HEK293 (cell line): Measurements from ENCODE around the gene REC8.

Experiments used
- CTCF ChIA-PET: fragments of 350-600 bp; formaldehyde crosslinking; extraction: SDS; loops from one replicate; lab custom pipeline; 2021; ENCODE audit warnings: antibody characterized with exemption; lab: Yijun Ruan, JAX
- POLR2A ChIA-PET: fragments of 300-600 bp; formaldehyde crosslinking; extraction: SDS; loops from one replicate; lab custom pipeline; 2020; ENCODE audit warnings: antibody characterized with exemption, inconsistent platforms; lab: Yijun Ruan, JAX
- H3K27ac ChIP-seq: fragments of 200-500 bp; sonication (Bioruptor generic); 2 replicates; pipeline ENCODE4 v1.5.1; 2014; ENCODE audit warnings: low read depth, low read length, control low read depth, inconsistent platforms; ENCODE audit errors: extremely low read depth
- H3K36me3 ChIP-seq, 2 experiments: fragments of 200-500 bp in 1 of 2; sonication (Bioruptor generic) in 1 of 2; 1 replicate in 1 of 2; 2 replicates in 1 of 2; pipeline ENCODE4 v1.5.1; 2014 to 2017; ENCODE audit warnings: inconsistent platforms in 2 of 2, low read length in 2 of 2; ENCODE audit not compliant: control insufficient read depth in 2 of 2, insufficient read depth in 1 of 2
- H3K4me1 ChIP-seq: fragments of 200-500 bp; sonication (Bioruptor generic); 2 replicates; pipeline ENCODE4 v1.5.1; 2014; ENCODE audit warnings: mild to moderate bottlenecking, low read length, inconsistent platforms; ENCODE audit not compliant: control insufficient read depth, insufficient read depth
- H3K4me3 ChIP-seq: 2 replicates; pipeline ENCODE4 v1.5.1; 2011; ENCODE audit warnings: low read depth, mild to moderate bottlenecking, control low read depth, low read length, moderate library complexity
- H3K9me3 ChIP-seq: fragments of 200-500 bp; sonication (Bioruptor generic); 2 replicates; pipeline ENCODE4 v1.5.1; 2014; ENCODE audit warnings: low read depth, low read length, inconsistent platforms; ENCODE audit not compliant: control insufficient read depth, insufficient read depth
- GLI4 ChIP-seq: fragments of 450-650 bp; formaldehyde crosslinking; IDR thresholded peaks from 2 replicates; pipeline ENCODE4 v1.5.1; 2016; ENCODE audit warnings: missing biosample characterization, missing genetic modification characterization
- HOXA7 ChIP-seq: sonication (generic); formaldehyde crosslinking; IDR thresholded peaks from 2 replicates; pipeline ENCODE4 v1.8.1; 2022; ENCODE audit warnings: missing genetic modification reagents, borderline replicate concordance
- SETDB1 ChIP-seq: IDR thresholded peaks from one replicate; pipeline ENCODE4 v1.6.1; 2017; ENCODE audit warnings: mild to moderate bottlenecking, low read length, moderate library complexity, mixed read lengths; ENCODE audit not compliant: insufficient read length
- ZBTB11 ChIP-seq: fragments of 450-650 bp; formaldehyde crosslinking; conservative IDR thresholded peaks from 2 replicates; pipeline ENCODE4 v1.5.1; 2016; ENCODE audit warnings: low read depth, missing biosample characterization, missing genetic modification characterization
- ZNF169 ChIP-seq: fragments of 450-650 bp; formaldehyde crosslinking; IDR thresholded peaks from 2 replicates; pipeline ENCODE4 v1.5.1; 2016; ENCODE audit warnings: missing biosample characterization, missing genetic modification characterization
- ZNF174 ChIP-seq: fragments of 450-650 bp; formaldehyde crosslinking; IDR thresholded peaks from 2 replicates; pipeline ENCODE4 v1.5.0; 2017; ENCODE audit warnings: missing biosample characterization, mild to moderate bottlenecking, missing genetic modification characterization
- ZNF202 ChIP-seq: fragments of 450-650 bp; formaldehyde crosslinking; IDR thresholded peaks from 2 replicates; pipeline ENCODE4 v1.5.1; 2016; ENCODE audit warnings: missing biosample characterization, missing genetic modification characterization, borderline replicate concordance
- ZNF274 ChIP-seq, 2 experiments: fragments of 200-500 bp in 1 of 2; fragments of 450-650 bp in 1 of 2; sonication (Bioruptor generic) in 1 of 2; formaldehyde crosslinking in 1 of 2; IDR thresholded peaks; 2 replicates each; pipeline versions ENCODE4 v1.5.1 to v1.6.1; 2014 to 2016; ENCODE audit warnings: borderline replicate concordance in 1 of 2, inconsistent platforms in 1 of 2, low read length in 1 of 2, missing biosample characterization in 1 of 2, missing genetic modification characterization in 1 of 2
- ZNF280D ChIP-seq: fragments of 450-650 bp; formaldehyde crosslinking; IDR thresholded peaks from 2 replicates; pipeline ENCODE4 v1.5.1; 2016; ENCODE audit warnings: missing biosample characterization, missing genetic modification characterization
- ZNF292 ChIP-seq: fragments of 450-650 bp; formaldehyde crosslinking; IDR thresholded peaks from 2 replicates; pipeline ENCODE4 v1.5.1; 2016; ENCODE audit warnings: low read depth, missing biosample characterization, missing genetic modification characterization, borderline replicate concordance
- ZNF354C ChIP-seq: fragments of 450-650 bp; formaldehyde crosslinking; IDR thresholded peaks from 2 replicates; pipeline ENCODE4 v1.5.1; 2016; ENCODE audit warnings: missing biosample characterization, missing genetic modification characterization, low read depth, borderline replicate concordance
- ZNF530 ChIP-seq: fragments of 450-650 bp; formaldehyde crosslinking; IDR thresholded peaks from 2 replicates; pipeline ENCODE4 v1.5.1; 2016; ENCODE audit warnings: low read depth, missing biosample characterization, missing genetic modification characterization
- ZNF600 ChIP-seq: fragments of 450-650 bp; formaldehyde crosslinking; IDR thresholded peaks from 2 replicates; pipeline ENCODE4 v1.5.1; 2016; ENCODE audit warnings: missing biosample characterization, missing genetic modification characterization
- ZNF623 ChIP-seq: fragments of 450-650 bp; formaldehyde crosslinking; IDR thresholded peaks from 2 replicates; pipeline ENCODE4 v1.5.1; 2016; ENCODE audit warnings: missing biosample characterization, missing genetic modification characterization
- ZNF747 ChIP-seq: fragments of 450-650 bp; formaldehyde crosslinking; IDR thresholded peaks from 2 replicates; pipeline ENCODE4 v1.5.1; 2016; ENCODE audit warnings: missing biosample characterization, missing genetic modification characterization
- ZNF76 ChIP-seq: fragments of 450-650 bp; formaldehyde crosslinking; IDR thresholded peaks from 2 replicates; pipeline ENCODE4; 2016; ENCODE audit warnings: low read depth, missing biosample characterization, missing genetic modification characterization, borderline replicate concordance
- ZNF768 ChIP-seq: fragments of 450-650 bp; formaldehyde crosslinking; IDR thresholded peaks from 2 replicates; pipeline ENCODE4 v1.5.1; 2018; ENCODE audit warnings: missing biosample characterization, mild to moderate bottlenecking, missing genetic modification characterization
- ZNF776 ChIP-seq: fragments of 450-650 bp; formaldehyde crosslinking; IDR thresholded peaks from 2 replicates; pipeline ENCODE4 v1.5.0; 2017; ENCODE audit warnings: missing biosample characterization, missing genetic modification characterization, borderline replicate concordance
- ZNF837 ChIP-seq: fragments of 450-650 bp; formaldehyde crosslinking; IDR thresholded peaks from 2 replicates; pipeline ENCODE4 v1.5.1; 2016; ENCODE audit warnings: missing biosample characterization, missing genetic modification characterization
- TF ChIP-seq, protein P1 (sequence below): fragments of 450-650 bp; formaldehyde crosslinking; IDR thresholded peaks from 2 replicates; pipeline ENCODE4 v1.5.1; 2017; ENCODE audit warnings: missing biosample characterization, missing genetic modification characterization
- TF ChIP-seq, protein P2 (sequence below): fragments of 450-650 bp; IDR thresholded peaks from 2 replicates; pipeline ENCODE4 v1.5.1; 2018; ENCODE audit warnings: missing biosample characterization, missing genetic modification characterization
- TF ChIP-seq, protein P3 (sequence below): sonication (generic); formaldehyde crosslinking; IDR thresholded peaks from 2 replicates; pipeline ENCODE4 v1.8.1; 2022; ENCODE audit warnings: mild to moderate bottlenecking, moderate library complexity, missing genetic modification reagents

Gene REC8

GRCh38 chr14:24146978-24147760 is 24.7 kb upstream of the REC8 start, which contains the start of gene RNF31 (continued):
- TF ChIP-seq, protein P1, sequence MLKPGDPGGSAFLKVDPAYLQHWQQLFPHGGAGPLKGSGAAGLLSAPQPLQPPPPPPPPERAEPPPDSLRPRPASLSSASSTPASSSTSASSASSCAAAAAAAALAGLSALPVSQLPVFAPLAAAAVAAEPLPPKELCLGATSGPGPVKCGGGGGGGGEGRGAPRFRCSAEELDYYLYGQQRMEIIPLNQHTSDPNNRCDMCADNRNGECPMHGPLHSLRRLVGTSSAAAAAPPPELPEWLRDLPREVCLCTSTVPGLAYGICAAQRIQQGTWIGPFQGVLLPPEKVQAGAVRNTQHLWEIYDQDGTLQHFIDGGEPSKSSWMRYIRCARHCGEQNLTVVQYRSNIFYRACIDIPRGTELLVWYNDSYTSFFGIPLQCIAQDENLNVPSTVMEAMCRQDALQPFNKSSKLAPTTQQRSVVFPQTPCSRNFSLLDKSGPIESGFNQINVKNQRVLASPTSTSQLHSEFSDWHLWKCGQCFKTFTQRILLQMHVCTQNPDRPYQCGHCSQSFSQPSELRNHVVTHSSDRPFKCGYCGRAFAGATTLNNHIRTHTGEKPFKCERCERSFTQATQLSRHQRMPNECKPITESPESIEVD (tag by site-specific recombination) = no peak
- TF ChIP-seq ZNF202 (tag by site-specific recombination) (no peak), ZNF354C (no peak), ZNF174 (no peak), HOXA7 (CRISPR knock-in tag) (no peak), ZNF600 (tag by site-specific recombination) (no peak), ZNF776 (tag by site-specific recombination) (no peak), GLI4 (tag by site-specific recombination) (no peak), ZNF747 (tag by site-specific recombination) (no peak), ZNF623 (tag by site-specific recombination) (no peak)

GRCh38 chr14:24147761-24148428 is 24.0 kb upstream of the REC8 start:
- peaks cover 21 to 66% of the 10 kb centered on the region in 2 experiments for H3K36me3 ChIP-seq
- ChIA-PET POLR2A (interaction anchor here (0.6 to 3.8 kb wide), 8 partner anchors 10 to 54 kb away, joined by 4 to 79 read pairs (median 14); partner anchors contain the start of genes DCAF11, IPO4, IRF9 and NRL), CTCF (interaction anchor here (1.0 to 3.7 kb wide), 3 partner anchors 13 to 90 kb away, joined by 3 to 34 read pairs (median 3); partner anchors contain the start of gene IRF9)
- H3K4me3 ChIP-seq = peak overlapping the region; percentile 91
- peak overlapping the region; percentile 68; the same call in 1 of the 2 replicates for H3K27ac ChIP-seq
- H3K9me3 ChIP-seq = no peaks in the 10 kb centered on the region
- peaks cover 8% of the 10 kb centered on the region for H3K4me1 ChIP-seq
- no peak for TF ChIP-seq ZNF292 (tag by site-specific recombination)
- TF ChIP-seq ZNF169 (tag by site-specific recombination) = no peak
- no peak for TF ChIP-seq ZNF837 (tag by site-specific recombination)
- TF ChIP-seq, protein P2, sequence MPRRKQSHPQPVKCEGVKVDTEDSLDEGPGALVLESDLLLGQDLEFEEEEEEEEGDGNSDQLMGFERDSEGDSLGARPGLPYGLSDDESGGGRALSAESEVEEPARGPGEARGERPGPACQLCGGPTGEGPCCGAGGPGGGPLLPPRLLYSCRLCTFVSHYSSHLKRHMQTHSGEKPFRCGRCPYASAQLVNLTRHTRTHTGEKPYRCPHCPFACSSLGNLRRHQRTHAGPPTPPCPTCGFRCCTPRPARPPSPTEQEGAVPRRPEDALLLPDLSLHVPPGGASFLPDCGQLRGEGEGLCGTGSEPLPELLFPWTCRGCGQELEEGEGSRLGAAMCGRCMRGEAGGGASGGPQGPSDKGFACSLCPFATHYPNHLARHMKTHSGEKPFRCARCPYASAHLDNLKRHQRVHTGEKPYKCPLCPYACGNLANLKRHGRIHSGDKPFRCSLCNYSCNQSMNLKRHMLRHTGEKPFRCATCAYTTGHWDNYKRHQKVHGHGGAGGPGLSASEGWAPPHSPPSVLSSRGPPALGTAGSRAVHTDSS (tag by site-specific recombination) = no peak
- TF ChIP-seq ZNF530 (tag by site-specific recombination) = no peak
- no peak for TF ChIP-seq ZNF274 (IDR thresholded peaks at IDR 0.05; ENCODE audit: low read length)
- TF ChIP-seq ZNF274 (tag by site-specific recombination; IDR thresholded peaks at IDR 0.05; ENCODE audit: borderline replicate concordance) = no peak
- TF ChIP-seq, protein P3, sequence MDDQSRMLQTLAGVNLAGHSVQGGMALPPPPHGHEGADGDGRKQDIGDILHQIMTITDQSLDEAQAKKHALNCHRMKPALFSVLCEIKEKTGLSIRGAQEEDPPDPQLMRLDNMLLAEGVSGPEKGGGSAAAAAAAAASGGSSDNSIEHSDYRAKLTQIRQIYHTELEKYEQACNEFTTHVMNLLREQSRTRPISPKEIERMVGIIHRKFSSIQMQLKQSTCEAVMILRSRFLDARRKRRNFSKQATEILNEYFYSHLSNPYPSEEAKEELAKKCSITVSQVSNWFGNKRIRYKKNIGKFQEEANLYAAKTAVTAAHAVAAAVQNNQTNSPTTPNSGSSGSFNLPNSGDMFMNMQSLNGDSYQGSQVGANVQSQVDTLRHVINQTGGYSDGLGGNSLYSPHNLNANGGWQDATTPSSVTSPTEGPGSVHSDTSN (CRISPR knock-in tag) = 0 out of 2 replicates have a peak, but pooled peaks have one; percentile 54
- no peak for TF ChIP-seq ZNF768 (tag by site-specific recombination)
- TF ChIP-seq ZNF76 (tag by site-specific recombination) = peak; percentile 25; the same call in 1 of the 2 replicates
- no peak for TF ChIP-seq ZNF280D
- 0 out of 2 replicates have a peak, but pooled peaks have one; percentile 6 for TF ChIP-seq ZBTB11 (tag by site-specific recombination)
- no peak for TF ChIP-seq ZNF600 (tag by site-specific recombination)
- TF ChIP-seq SETDB1 = no peak
